Keratinocyte (primary cell): ENCODE measurements around the gene PPP1R3F. TPM values are rescaled to one million over a fixed set of nuclear protein-coding genes. Genes with fewer than 3 reads are reported as not detected.

Experiments
- DNase-seq: peaks from one replicate; pipeline ENCODE4 v3.0.0-alpha.2; 2011; ENCODE audit warnings: low read depth, missing footprints, low spot score
- FAIRE-seq: peaks from 2 replicates; lab custom pipeline; 2011; peaks lifted over from hg19 to GRCh38; lab: Jason Lieb, UNC
- H2AFZ ChIP-seq: 2 replicates; pipeline ENCODE4 v1.6.0; 2012; ENCODE audit warnings: low read length, control low read depth, inconsistent platforms; ENCODE audit not compliant: control insufficient read depth
- H3K27ac ChIP-seq: 2 replicates; pipeline ENCODE4 v1.5.1; 2011; ENCODE audit warnings: low read length; ENCODE audit not compliant: control insufficient read depth, insufficient read depth
- H3K27me3 ChIP-seq: 3 replicates; pipeline ENCODE4 v1.6.0; 2011; ENCODE audit warnings: low read length; ENCODE audit not compliant: control insufficient read depth, insufficient read depth; ENCODE audit errors: extremely low read depth
- H3K36me3 ChIP-seq, 2 experiments: 2 replicates in 1 of 2; 3 replicates in 1 of 2; pipeline ENCODE4 v1.5.1; 2011; ENCODE audit warnings: low read length in 2 of 2, mild to moderate bottlenecking in 1 of 2; ENCODE audit not compliant: control insufficient read depth in 2 of 2, insufficient read depth in 2 of 2; ENCODE audit errors: extremely low read depth in 1 of 2
- H3K4me1 ChIP-seq: 3 replicates; pipeline ENCODE4 v1.5.1; 2011; ENCODE audit warnings: low read length; ENCODE audit not compliant: control insufficient read depth, insufficient read depth; ENCODE audit errors: extremely low read depth
- H3K4me2 ChIP-seq: 3 replicates; pipeline ENCODE4 v1.6.0; 2011; ENCODE audit warnings: low read depth, low read length; ENCODE audit not compliant: control insufficient read depth, insufficient read depth; ENCODE audit errors: extremely low read depth
- H3K4me3 ChIP-seq, 3 experiments: fragments of 200-600 bp in 1 of 3; sonication (generic) in 1 of 3; 2 replicates in 2 of 3; 3 replicates in 1 of 3; pipeline ENCODE4 v1.5.1; 2011 to 2016; ENCODE audit warnings: low read length in 3 of 3, mild to moderate bottlenecking in 3 of 3, control low read depth in 2 of 3, inconsistent platforms in 1 of 3, low read depth in 1 of 3, mixed read lengths in 1 of 3, mixed run types in 1 of 3, moderate library complexity in 1 of 3; ENCODE audit not compliant: control insufficient read depth in 2 of 3, insufficient read depth in 2 of 3; ENCODE audit errors: extremely low read depth in 1 of 3
- H3K79me2 ChIP-seq: 2 replicates; pipeline ENCODE4 v1.6.0; 2012; ENCODE audit warnings: low read length; ENCODE audit not compliant: control insufficient read depth, insufficient read depth
- H3K9ac ChIP-seq: 3 replicates; pipeline ENCODE4 v1.6.0; 2011; ENCODE audit warnings: low read length; ENCODE audit not compliant: control insufficient read depth, insufficient read depth; ENCODE audit errors: extremely low read depth
- H3K9me1 ChIP-seq: 3 replicates; pipeline ENCODE4 v1.6.0; 2011; ENCODE audit warnings: low read length; ENCODE audit not compliant: control insufficient read depth, insufficient read depth; ENCODE audit errors: extremely low read depth
- H3K9me3 ChIP-seq: 2 replicates; pipeline ENCODE4 v1.5.1; 2012; ENCODE audit warnings: low read depth, low read length; ENCODE audit not compliant: control insufficient read depth
- H4K20me1 ChIP-seq: 3 replicates; pipeline ENCODE4 v1.6.0; 2011; ENCODE audit warnings: low read length; ENCODE audit not compliant: control insufficient read depth, insufficient read depth; ENCODE audit errors: extremely low read depth
- EZH2 ChIP-seq: IDR thresholded peaks from one replicate; pipeline ENCODE4 v1.6.1; 2012; ENCODE audit warnings: inconsistent platforms, mild to moderate bottlenecking, low read length, moderate library complexity
- dilution Hi-C: fragments of 300-500 bp; cut with MboI; formaldehyde crosslinking; loops from one replicate; pipeline ENCODE4 v1.7.0; 2020; ENCODE audit warnings: low sequenced_read_pairs; ENCODE audit not compliant: extremely low pct_ligation_motif_present
- polyA plus RNA-seq, 5 experiments: library from polyadenylated mRNA; depleted of rRNA in 3 of 5; stranded (reverse) in 3 of 5; stranded (forward) in 1 of 5; unstranded in 1 of 5; fragments of >200 nt; gene quantifications; 1 replicate in 1 of 5; 2 replicates in 3 of 5; 3 replicates in 1 of 5; pipeline versions ENCODE4 v1.2.1 to v1.2.3, GENCODE V29; 2011 to 2012; ENCODE audit warnings: missing spikeins in 2 of 5, low read depth in 1 of 5, low replicate concordance in 1 of 5
- TF ChIP-seq, protein P1 (sequence below), 3 experiments: IDR thresholded peaks in 1 of 3; conservative IDR thresholded peaks in 1 of 3; optimal IDR thresholded peaks in 1 of 3; 2 replicates in 2 of 3; 3 replicates in 1 of 3; pipeline versions ENCODE3 to v1.5.1; 2011; ENCODE audit warnings: low read length in 3 of 3, mild to moderate bottlenecking in 3 of 3, moderate library complexity in 2 of 3, control low read depth in 1 of 3, inconsistent platforms in 1 of 3; ENCODE audit not compliant: insufficient read depth in 2 of 3; ENCODE audit errors: extremely low read depth in 1 of 3

The PPP1R3F gene
- polyA plus RNA-seq, 1 donor (not counting 4 experiments of a cell fraction or from before 2014, with no cell fraction given), result 0.29 TPM

DNA sequence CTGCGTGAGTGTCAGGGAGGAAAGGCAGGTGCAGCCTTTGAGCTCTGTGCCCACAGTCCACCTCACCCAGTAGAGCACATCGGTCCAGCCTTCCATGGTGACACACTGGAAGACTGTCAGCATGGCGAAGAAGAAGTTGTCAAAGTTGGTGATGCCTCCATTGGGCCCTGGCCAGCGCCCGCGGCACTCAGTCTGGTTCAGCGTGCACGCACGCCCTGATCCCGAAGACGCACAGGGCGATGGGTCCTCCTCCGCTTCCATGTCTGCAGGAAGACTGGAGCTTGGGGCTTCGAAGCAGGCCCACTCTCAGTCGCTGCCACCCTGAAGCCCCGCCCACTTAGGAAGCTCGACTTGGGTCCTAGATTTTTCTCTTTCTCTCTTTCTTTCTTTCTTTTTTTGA is 41.4 kb upstream of the PPP1R3F start:
- H4K20me1 ChIP-seq, result no peaks in the 10 kb centered on the region
- no peaks in the 10 kb centered on the region for H3K9me1 ChIP-seq
- H3K9me3 ChIP-seq, result no peaks in the 10 kb centered on the region
- FAIRE-seq (no peak), DNase-seq (no peak)
- no peak overlapping the region for H3K27ac ChIP-seq
- dilution Hi-C loops, result no loop called here
- H3K27me3 ChIP-seq, result no peaks in the 10 kb centered on the region
- TF ChIP-seq EZH2, result no peak
- TF ChIP-seq, protein P1, sequence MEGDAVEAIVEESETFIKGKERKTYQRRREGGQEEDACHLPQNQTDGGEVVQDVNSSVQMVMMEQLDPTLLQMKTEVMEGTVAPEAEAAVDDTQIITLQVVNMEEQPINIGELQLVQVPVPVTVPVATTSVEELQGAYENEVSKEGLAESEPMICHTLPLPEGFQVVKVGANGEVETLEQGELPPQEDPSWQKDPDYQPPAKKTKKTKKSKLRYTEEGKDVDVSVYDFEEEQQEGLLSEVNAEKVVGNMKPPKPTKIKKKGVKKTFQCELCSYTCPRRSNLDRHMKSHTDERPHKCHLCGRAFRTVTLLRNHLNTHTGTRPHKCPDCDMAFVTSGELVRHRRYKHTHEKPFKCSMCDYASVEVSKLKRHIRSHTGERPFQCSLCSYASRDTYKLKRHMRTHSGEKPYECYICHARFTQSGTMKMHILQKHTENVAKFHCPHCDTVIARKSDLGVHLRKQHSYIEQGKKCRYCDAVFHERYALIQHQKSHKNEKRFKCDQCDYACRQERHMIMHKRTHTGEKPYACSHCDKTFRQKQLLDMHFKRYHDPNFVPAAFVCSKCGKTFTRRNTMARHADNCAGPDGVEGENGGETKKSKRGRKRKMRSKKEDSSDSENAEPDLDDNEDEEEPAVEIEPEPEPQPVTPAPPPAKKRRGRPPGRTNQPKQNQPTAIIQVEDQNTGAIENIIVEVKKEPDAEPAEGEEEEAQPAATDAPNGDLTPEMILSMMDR (optimal IDR thresholded peaks at IDR 0.05 in 1 of 3, IDR thresholded peaks at IDR 0.05 in 1 of 3, conservative IDR thresholded peaks at IDR 0.05 in 1 of 3; ENCODE audit: extremely low read depth in 1 of 3, insufficient read depth in 2 of 3, low read length in 3 of 3), result no peak
- no peak overlapping the region for H3K4me3 ChIP-seq
- H3K4me1 ChIP-seq, result no peaks in the 10 kb centered on the region
- no peak overlapping the region for H3K4me2 ChIP-seq
- H3K36me3 ChIP-seq, result no peaks in the 10 kb centered on the region
- no peak overlapping the region for H2AFZ ChIP-seq
- H3K79me2 ChIP-seq, result no peaks in the 10 kb centered on the region
- no peak overlapping the region for H3K9ac ChIP-seq

DNA sequence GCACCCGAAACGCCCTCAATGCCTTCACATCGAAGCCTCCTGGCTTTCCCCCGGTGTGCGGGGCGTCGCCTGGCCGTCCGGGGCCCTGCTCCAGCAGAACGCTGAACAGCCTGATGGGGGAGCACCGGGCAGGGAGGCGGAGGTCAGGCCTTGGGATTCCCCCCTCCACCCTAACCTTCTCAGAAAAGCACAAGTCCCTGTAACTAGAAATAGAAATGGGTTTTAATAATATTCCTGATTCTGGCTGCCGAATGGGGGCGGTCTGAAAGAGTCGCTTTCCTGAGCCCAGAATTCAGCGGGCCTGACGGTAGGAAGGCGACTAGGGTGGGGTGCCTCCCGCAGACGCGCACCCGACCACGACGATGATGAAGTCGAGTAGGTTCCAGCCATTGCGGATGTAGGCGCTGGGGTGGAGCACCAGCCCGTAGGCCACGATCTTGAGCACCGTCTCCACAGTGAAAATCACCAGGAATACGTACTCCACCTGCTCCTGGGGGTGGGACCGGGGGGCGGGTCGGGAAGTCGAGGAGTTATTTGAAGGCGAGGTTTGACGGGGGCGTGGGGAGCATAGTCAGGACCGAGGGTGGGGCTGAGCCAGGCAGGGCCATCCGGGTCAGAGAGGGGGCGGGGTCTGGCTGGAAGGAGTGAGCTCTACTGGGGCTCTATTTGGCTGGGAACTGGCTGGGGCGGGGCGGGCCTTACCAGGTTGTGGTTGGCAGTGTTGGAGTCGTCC is 38.9 kb upstream of the PPP1R3F start:
- peak overlapping the region; percentile 56 for H2AFZ ChIP-seq
- peak overlapping the region; percentile 48 for H3K4me2 ChIP-seq
- DNase-seq, result no peak
- TF ChIP-seq EZH2, result no peak
- TF ChIP-seq, protein P1 (optimal IDR thresholded peaks at IDR 0.05 in 1 of 3, IDR thresholded peaks at IDR 0.05 in 1 of 3, conservative IDR thresholded peaks at IDR 0.05 in 1 of 3; ENCODE audit: extremely low read depth in 1 of 3, insufficient read depth in 2 of 3, low read length in 3 of 3), result peak in 2 of 3 experiments; percentile 8 to 12
- no peak overlapping the region for H3K27ac ChIP-seq
- dilution Hi-C loops, result no loop called here
- H3K4me1 ChIP-seq, result no peaks in the 10 kb centered on the region
- H3K36me3 ChIP-seq, result no peaks in the 10 kb centered on the region
- H3K4me3 ChIP-seq, result peak overlapping the region in 2 of 3 experiments; percentile 10 to 38
- no peak for FAIRE-seq
- H3K9ac ChIP-seq, result peak overlapping the region; percentile 37
- no peaks in the 10 kb centered on the region for H3K27me3 ChIP-seq
- H3K9me1 ChIP-seq, result no peaks in the 10 kb centered on the region
- H3K9me3 ChIP-seq, result no peaks in the 10 kb centered on the region
- H3K79me2 ChIP-seq, result no peaks in the 10 kb centered on the region
- no peaks in the 10 kb centered on the region for H4K20me1 ChIP-seq
